RWPE2 (cell line): ENCODE data around the gene ITIH5.

Source experiments
- ATAC-seq: fragments of 200-7000 bp; cut with Tn5 transposase; 3 replicates; pipeline ENCODE4 v1.9.1; 2021; ENCODE audit warnings: low read depth
- DNase-seq: peaks from one replicate; pipeline ENCODE4 v3.0.0-alpha.2; 2020; ENCODE audit warnings: low spot score
- H3K27ac ChIP-seq: fragments of 450-650 bp; 2 replicates; pipeline ENCODE4 v1.5.1; 2017; ENCODE audit warnings: mild to moderate bottlenecking; ENCODE audit not compliant: poor library complexity, severe bottlenecking
- H3K27me3 ChIP-seq: fragments of 250-450 bp; sonication (Bioruptor Pico); 2 replicates; pipeline ENCODE4 v1.5.1; 2021; ENCODE audit warnings: mild to moderate bottlenecking, moderate library complexity; ENCODE audit not compliant: insufficient read depth, poor library complexity, severe bottlenecking
- H3K36me3 ChIP-seq: fragments of 250-450 bp; sonication (Bioruptor Pico); 2 replicates; pipeline ENCODE4 v1.5.1; 2020; ENCODE audit warnings: low read depth, mild to moderate bottlenecking, moderate library complexity
- H3K4me1 ChIP-seq: fragments of 250-450 bp; sonication (Bioruptor Pico); 2 replicates; pipeline ENCODE4 v1.5.1; 2021; ENCODE audit warnings: mild to moderate bottlenecking, moderate library complexity; ENCODE audit not compliant: insufficient read depth, poor library complexity, severe bottlenecking
- H3K4me3 ChIP-seq: fragments of 250-450 bp; sonication (Bioruptor Pico); 2 replicates; pipeline ENCODE4 v1.5.1; 2021; ENCODE audit warnings: mild to moderate bottlenecking, moderate library complexity; ENCODE audit not compliant: severe bottlenecking
- H3K9me3 ChIP-seq: fragments of 250-450 bp; sonication (Bioruptor Pico); 2 replicates; pipeline ENCODE4 v1.5.1; 2021; ENCODE audit warnings: mild to moderate bottlenecking, moderate library complexity; ENCODE audit not compliant: severe bottlenecking
- CTCF ChIP-seq: fragments of 450-650 bp; IDR thresholded peaks from one replicate; pipeline ENCODE4 v1.5.1; 2017; ENCODE audit warnings: mild to moderate bottlenecking, moderate library complexity; ENCODE audit not compliant: poor library complexity, severe bottlenecking

Gene ITIH5

GRCh38 chr10:7609556-7609955 lies 57.2 kb downstream of the ITIH5 start:
- no peak for ATAC-seq
- Histone ChIP-seq H3K27ac (no peak overlapping the region), H3K27me3 (no peaks in the 10 kb centered on the region), H3K36me3 (no peaks in the 10 kb centered on the region), H3K9me3 (no peaks in the 10 kb centered on the region), H3K4me3 (no peak overlapping the region), H3K4me1 (peaks cover 6% of the 10 kb centered on the region)
- no peak for TF ChIP-seq CTCF
- DNase-seq = no peak

- peaks cover 6% of the 10 kb centered on the region for H3K4me1 ChIP-seq
- no peak overlapping the region for H3K27ac ChIP-seq
- no peak overlapping the region for H3K4me3 ChIP-seq
- DNase-seq (no peak), ATAC-seq (no peak)
- no peak for TF ChIP-seq CTCF
- H3K9me3 ChIP-seq = no peaks in the 10 kb centered on the region
- H3K36me3 ChIP-seq = no peaks in the 10 kb centered on the region
- no peaks in the 10 kb centered on the region for H3K27me3 ChIP-seq
Measured at GRCh38 chr10:7608001-7608400, 58.8 kb downstream of the ITIH5 start.

- Histone ChIP-seq H3K4me3 (no peak overlapping the region), H3K36me3 (no peaks in the 10 kb centered on the region), H3K27ac (no peak overlapping the region), H3K9me3 (no peaks in the 10 kb centered on the region), H3K27me3 (peaks cover 3% of the 10 kb centered on the region), H3K4me1 (peaks cover 6% of the 10 kb centered on the region)
- TF ChIP-seq CTCF = no peak
- ATAC-seq (peak; percentile 68; the same call in 2 of the 3 replicates), DNase-seq (no peak)
Measured at GRCh38 chr10:7606951-7607404, 59.8 kb downstream of the ITIH5 start.

- no peaks in the 10 kb centered on the region for H3K9me3 ChIP-seq
- no peak overlapping the region for H3K4me3 ChIP-seq
- no peak for ATAC-seq
- no peak for TF ChIP-seq CTCF
- no peaks in the 10 kb centered on the region for H3K36me3 ChIP-seq
- peaks cover under 1% of the 10 kb centered on the region for H3K4me1 ChIP-seq
- H3K27me3 ChIP-seq = peaks cover 3% of the 10 kb centered on the region
- H3K27ac ChIP-seq = no peak overlapping the region
- DNase-seq = no peak
Measured at GRCh38 chr10:7605565-7606295, 61.0 kb downstream of the ITIH5 start.

- Histone ChIP-seq H3K27ac (no peak overlapping the region), H3K27me3 (peaks cover 8% of the 10 kb centered on the region), H3K4me1 (no peaks in the 10 kb centered on the region), H3K9me3 (no peaks in the 10 kb centered on the region), H3K4me3 (no peak overlapping the region), H3K36me3 (no peaks in the 10 kb centered on the region)
- no peak; the same call in 2 of the 3 replicates for ATAC-seq
- DNase-seq = no peak
- no peak for TF ChIP-seq CTCF
Measured at GRCh38 chr10:7601023-7601656, 65.6 kb downstream of the ITIH5 start.
